ENCODE data around the gene IL1F10. TPM values are rescaled to one million over a fixed set of nuclear protein-coding genes. Genes with fewer than 3 reads are reported as not detected.

The IL1F10 gene
- total and polyA plus RNA-seq, 2 of the 8 experiments (the other 6 are each of a cell fraction or from before 2014, with no cell fraction given), result not detected

DNA sequence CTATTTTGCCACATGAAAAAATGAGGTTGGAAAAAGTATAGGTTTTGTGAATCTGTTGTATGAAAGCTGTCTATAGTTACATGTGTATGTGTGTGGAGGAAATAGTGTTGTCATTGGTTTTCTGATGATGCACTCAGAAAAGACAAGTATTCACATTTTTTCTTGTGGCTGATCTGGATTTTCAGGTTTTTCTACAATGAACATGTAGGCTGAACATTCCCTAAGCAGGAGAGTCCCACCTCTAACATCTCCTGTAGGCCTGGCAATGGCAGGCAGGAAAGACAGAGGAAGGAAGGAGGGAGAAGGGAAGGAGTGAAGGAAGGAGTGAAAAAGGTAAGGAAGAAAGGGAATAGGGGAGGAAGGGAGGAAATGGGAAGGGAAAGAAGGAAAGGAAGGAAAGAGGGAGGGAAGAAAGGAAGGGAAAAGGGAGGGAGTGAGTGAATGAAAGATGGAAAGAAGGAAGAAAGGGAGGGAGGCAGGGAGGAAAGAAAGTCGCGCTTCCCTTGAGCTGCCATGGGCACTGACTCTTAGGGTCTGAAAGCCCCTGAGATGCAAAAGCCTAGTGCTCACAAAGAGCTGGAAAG is 9.3 kb upstream of the IL1F10 start:
- Histone ChIP-seq H4K91ac (replicated peaks; ENCODE audit: insufficient read length, low read length) (no peak overlapping the region), H3K79me2 (ENCODE audit: control insufficient read depth in 1 of 2, insufficient read depth in 2 of 2, low read length in 2 of 2) (no peaks in the 10 kb centered on the region), H3K9ac (replicated peaks in 1 of 4; ENCODE audit: extremely low read depth in 1 of 4, low read depth in 3 of 4, low read length in 3 of 4) (no peak overlapping the region), H3K4me1 (replicated peaks in 1 of 4; ENCODE audit: control insufficient read depth in 3 of 4, insufficient read depth in 4 of 4, low read length in 3 of 4) (no peaks in the 10 kb centered on the region), H2AFZ (ENCODE audit: low read length) (no peak overlapping the region), H2BK12ac (ENCODE audit: low read depth, low read length) (no peak overlapping the region), H3K4me2 (ENCODE audit: insufficient read depth in 1 of 2, low read depth in 2 of 2, low read length in 2 of 2) (no peak overlapping the region), H2BK5ac (ENCODE audit: low read depth, low read length) (no peak overlapping the region), H2BK15ac (ENCODE audit: low read length) (no peak overlapping the region), H3K9me3 (ENCODE audit: insufficient read depth in 2 of 2, low read depth in 1 of 2, low read length in 1 of 2) (peaks cover 11 to 22% of the 10 kb centered on the region in 2 experiments), H4K5ac (ENCODE audit: insufficient read length, low read depth, low read length) (no peak overlapping the region), H3K14ac (ENCODE audit: insufficient read length) (no peak overlapping the region), H2AK5ac (ENCODE audit: low read depth, low read length) (no peak overlapping the region), H3K27me3 (replicated peaks in 1 of 4; ENCODE audit: control insufficient read depth in 3 of 4, extremely low read depth in 1 of 4, insufficient read depth in 3 of 4, low read length in 3 of 4) (no peaks in the 10 kb centered on the region), H2BK120ac (replicated peaks; ENCODE audit: low read depth, low read length) (no peak overlapping the region), H3K23ac (ENCODE audit: insufficient read length) (no peak overlapping the region), H3K23me2 (ENCODE audit: low read depth, low read length) (no peaks in the 10 kb centered on the region; the same call in 1 of the 2 replicates), H3K4me3 (ENCODE audit: extremely low read depth in 1 of 4, insufficient read depth in 2 of 4, low read depth in 3 of 4, low read length in 4 of 4) (no peak overlapping the region), H3K18ac (ENCODE audit: extremely low read depth, low read length) (no peak overlapping the region), H3K4ac (replicated peaks; ENCODE audit: insufficient read length, low read depth, low read length) (no peak overlapping the region), H4K20me1 (replicated peaks in 1 of 2; ENCODE audit: control insufficient read depth in 1 of 2, insufficient read depth in 2 of 2, low read length in 2 of 2) (peaks cover 0 to 2% of the 10 kb centered on the region in 2 experiments), H2BK20ac (ENCODE audit: low read length) (no peak overlapping the region), H3K36me3 (ENCODE audit: control insufficient read depth in 2 of 4, insufficient read depth in 4 of 4, low read length in 3 of 4) (no peaks in the 10 kb centered on the region), H3K27ac (ENCODE audit: low read depth, low read length) (no peak overlapping the region), H3K56ac (replicated peaks; ENCODE audit: insufficient read length, low read depth, low read length) (no peak overlapping the region), H4K8ac (ENCODE audit: extremely low read depth, insufficient read depth, low read length) (no peak overlapping the region), H3K79me1 (ENCODE audit: low read depth, low read length) (no peaks in the 10 kb centered on the region)
- DNase-seq (ENCODE audit: low read depth in 1 of 2, low spot score in 2 of 2) (no peak), FAIRE-seq (no peak)
- 41% methylated on average over 2 of the region's 2 CpGs; no CpG with 5 or more reads in 1 of the 2 experiments for WGBS, 2 experiments (ENCODE audit: extremely low coverage in 1 of 2, insufficient coverage in 1 of 2, insufficient read length in 1 of 2, insufficient replicate concordance in 2 of 2, low coverage in 1 of 2, low lambda C conversion rate in 2 of 2, missing lambda C conversion rate in 1 of 2)
- no peak for TF ChIP-seq CEBPB (IDR thresholded peaks at IDR 0.05; ENCODE audit: low read depth, low read length)
- POLR2A ChIA-PET (ENCODE audit: partially characterized antibody), result no interaction called here
- CTCF ChIA-PET (ENCODE audit: partially characterized antibody), result interaction anchor here (0.7 to 2.1 kb wide), 6 partner anchors 10 to 116 kb away, joined by 3 to 7 read pairs (median 6); partner anchors contain the start of gene PSD4
